ENCODE measurements around the gene HK1.
"Not testable (repeated sequence)": the region's sequence is repeated elsewhere in the genome, so short reads cannot be mapped to it uniquely, and the experiment has no call there.

HK1 gene

GRCh38 chr10:69312528-69312927, 34.2 kb downstream of the HK1 start:
- no peak for FAIRE-seq

- FAIRE-seq, result no peak
Measured at GRCh38 chr10:69315100-69315542, 36.8 kb downstream of the HK1 start.

GRCh38 chr10:69315610-69316312, 37.5 kb downstream of the HK1 start:
- no peak for FAIRE-seq

- no peak for FAIRE-seq
Measured at GRCh38 chr10:69316313-69317059, 38.2 kb downstream of the HK1 start.

GRCh38 chr10:69317175-69317604, 38.9 kb downstream of the HK1 start:
- no peak for FAIRE-seq

- peak; percentile 24 for FAIRE-seq
Measured at GRCh38 chr10:69317626-69318105, 39.4 kb downstream of the HK1 start.

- FAIRE-seq, result no peak
Measured at GRCh38 chr10:69318106-69318866, 40.0 kb downstream of the HK1 start.

- no peak for FAIRE-seq
Measured at GRCh38 chr10:69318867-69319727, 40.8 kb downstream of the HK1 start.

GRCh38 chr10:69319841-69320316, 41.6 kb downstream of the HK1 start:
- no peak for FAIRE-seq

GRCh38 chr10:69320521-69320920, 42.2 kb downstream of the HK1 start:
- FAIRE-seq, result no peak

GRCh38 chr10:69321039-69321715, 42.9 kb downstream of the HK1 start:
- no peak for FAIRE-seq

GRCh38 chr10:69321865-69322264, 43.6 kb downstream of the HK1 start:
- FAIRE-seq, result no peak

GRCh38 chr10:69322346-69322745, 44.0 kb downstream of the HK1 start:
- not testable (repeated sequence) for FAIRE-seq

GRCh38 chr10:69323622-69324021, 45.3 kb downstream of the HK1 start:
- no peak for FAIRE-seq

GRCh38 chr10:69324583-69324982, 46.3 kb downstream of the HK1 start:
- FAIRE-seq, result no peak

- not testable (repeated sequence) for FAIRE-seq
Measured at GRCh38 chr10:69325637-69326523, 47.6 kb downstream of the HK1 start.

- no peak for FAIRE-seq
Measured at GRCh38 chr10:69326692-69327091, 48.4 kb downstream of the HK1 start.

- FAIRE-seq, result no peak
Measured at GRCh38 chr10:69327463-69328379, 49.4 kb downstream of the HK1 start.

- FAIRE-seq, result no peak
Measured at GRCh38 chr10:69328380-69328735, 50.1 kb downstream of the HK1 start.
